VCaP (cell line): Measurements from ENCODE around the gene RRBP1.

Source experiments
- H3K27ac ChIP-seq: fragments of 450-650 bp; 2 replicates; pipeline ENCODE4 v1.5.1; 2017
- CTCF ChIP-seq: fragments of 450-650 bp; conservative IDR thresholded peaks from 2 replicates; pipeline ENCODE4 v1.5.1; 2017; ENCODE audit warnings: mild to moderate bottlenecking, moderate library complexity

RRBP1 gene

DNA sequence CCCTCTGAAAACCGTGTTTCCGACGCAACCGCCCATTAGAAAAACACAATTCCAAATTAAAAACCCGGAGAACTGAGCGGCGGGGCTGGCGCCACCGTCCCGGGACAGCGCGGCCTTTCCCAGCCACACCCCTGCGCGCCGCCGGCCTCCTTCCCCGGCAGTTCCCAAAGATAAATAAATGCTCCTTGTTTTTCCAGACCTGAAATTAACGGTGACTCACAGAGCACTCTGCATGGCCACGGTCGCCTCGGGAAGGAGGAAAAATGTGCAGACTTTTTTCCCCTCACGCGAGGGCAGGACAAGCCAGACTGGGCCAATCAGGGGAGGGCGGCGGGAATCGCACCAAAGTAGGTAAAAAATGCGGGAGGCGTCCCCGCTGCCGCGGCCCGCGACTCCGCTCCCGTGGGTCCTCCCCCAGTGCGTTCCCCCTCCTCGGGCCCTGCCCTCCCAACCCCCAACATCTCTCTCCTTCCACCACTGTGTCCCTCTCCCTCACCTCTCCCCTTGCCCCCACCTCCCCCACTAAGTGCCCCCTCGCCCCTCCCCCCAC is 113.0 kb downstream of the RRBP1 start:
- TF ChIP-seq CTCF: no peak
- H3K27ac ChIP-seq: peak overlapping the region; percentile 100

DNA sequence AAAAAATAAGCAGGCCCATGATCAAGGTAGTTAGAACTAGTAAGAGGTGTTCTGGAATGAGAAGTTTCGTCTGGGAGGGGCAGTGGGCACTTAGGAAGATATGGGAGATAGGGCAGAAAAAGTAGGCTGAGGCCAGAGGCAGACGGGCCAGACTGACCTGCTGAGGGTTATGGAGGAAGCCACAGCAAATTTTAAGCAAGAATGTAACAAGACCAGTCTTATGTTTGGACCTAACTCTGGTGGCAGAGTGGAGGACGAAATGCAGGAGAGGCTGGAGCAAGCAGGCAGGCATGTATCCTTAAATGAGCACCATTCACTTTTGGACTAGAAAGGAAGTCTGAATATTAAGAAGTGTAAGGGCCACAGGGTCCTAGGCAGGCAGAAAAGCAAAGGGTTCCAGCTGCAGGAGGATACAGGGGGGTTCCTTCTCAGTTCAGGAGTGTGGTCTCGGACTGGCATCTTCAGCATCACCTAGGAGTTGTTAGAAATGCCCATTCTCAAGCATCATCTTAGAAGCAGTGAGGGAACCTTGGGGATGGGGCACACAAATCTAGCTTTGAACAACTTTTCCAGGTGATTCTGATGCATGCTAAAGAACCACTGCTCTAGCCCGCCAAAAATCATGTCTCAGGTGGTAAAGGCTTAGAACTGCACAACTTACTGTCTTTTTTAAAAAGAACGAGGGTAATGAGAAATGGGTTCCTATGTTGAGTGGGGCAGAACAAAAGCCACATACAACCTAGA is 113.8 kb downstream of the RRBP1 start:
- 0 out of 2 replicates have a peak, but pooled peaks have one; percentile 4 for TF ChIP-seq CTCF
- H3K27ac ChIP-seq: peak overlapping the region; percentile 100

GRCh38 chr20:17566345-17566744 is 115.7 kb downstream of the RRBP1 start:
- TF ChIP-seq CTCF: no peak
- H3K27ac ChIP-seq: peak overlapping the region; percentile 100; the same call in 1 of the 2 replicates

- TF ChIP-seq CTCF: no peak
- H3K27ac ChIP-seq: no peak overlapping the region
These were observed 116.7 kb downstream of the RRBP1 start for GRCh38 chr20:17565169-17565845.
